GM21723 (cell line): ENCODE data around the gene FLT1.

Source experiments
- ATAC-seq: cut with Tn5 transposase; IDR thresholded peaks from one replicate; pipeline ENCODE4 v1.9.1; 2021; ENCODE audit warnings: mild to moderate bottlenecking, moderate library complexity; ENCODE audit not compliant: unreplicated experiment

The FLT1 gene

DNA sequence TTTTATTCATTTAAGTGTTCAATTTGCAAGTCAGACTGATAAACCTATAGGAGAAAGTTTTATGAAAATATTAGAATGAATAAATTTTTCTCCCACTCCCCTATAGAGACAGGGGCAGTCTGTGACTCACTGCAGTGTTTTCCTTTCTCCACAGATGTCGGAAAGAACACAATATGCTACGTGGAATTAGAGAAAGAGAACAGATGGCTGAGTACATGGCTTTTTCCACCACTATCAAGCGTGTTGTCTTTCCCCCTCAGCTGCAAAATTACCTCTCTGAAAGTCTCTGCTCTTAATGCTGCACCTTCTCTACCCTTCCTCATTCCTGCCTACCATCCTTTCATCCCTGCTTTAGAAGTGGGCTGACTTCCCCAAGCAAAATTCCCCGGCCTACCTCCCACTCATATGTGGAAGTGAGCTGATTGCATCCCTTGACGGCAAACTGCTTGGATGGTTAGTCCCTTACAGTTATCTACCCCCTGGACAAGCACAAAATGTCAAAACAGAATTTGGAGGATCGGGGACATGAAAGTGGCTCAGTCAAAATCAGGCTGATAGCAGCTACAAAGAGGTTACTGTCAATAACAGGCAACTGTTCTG is 30.0 kb downstream of the FLT1 start:
- ATAC-seq: no peak

GRCh38 chr13:28463481-28463880 is 31.4 kb downstream of the FLT1 start:
- ATAC-seq: no peak

- no peak for ATAC-seq
Measured at GRCh38 chr13:28459911-28460310, 35.0 kb downstream of the FLT1 start.

DNA sequence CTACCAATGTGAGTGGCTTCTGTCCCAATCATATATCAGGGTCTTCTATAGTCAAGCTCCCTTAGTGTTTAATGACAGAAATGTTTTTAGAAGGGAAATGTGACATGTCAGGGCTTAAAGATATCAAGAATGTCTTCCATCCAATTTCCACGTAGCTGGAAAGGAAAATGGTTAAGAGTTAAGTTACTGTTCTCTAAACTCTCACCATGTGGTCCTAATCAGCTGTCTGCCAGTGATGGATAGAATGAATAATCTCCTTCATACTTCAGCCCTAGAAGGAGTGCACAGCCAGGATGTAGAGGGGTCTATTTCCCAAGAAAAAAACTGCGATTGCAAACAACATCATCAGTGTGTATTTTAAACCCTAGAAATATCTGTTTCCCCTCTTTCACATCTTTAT is 36.3 kb downstream of the FLT1 start:
- no peak for ATAC-seq

DNA sequence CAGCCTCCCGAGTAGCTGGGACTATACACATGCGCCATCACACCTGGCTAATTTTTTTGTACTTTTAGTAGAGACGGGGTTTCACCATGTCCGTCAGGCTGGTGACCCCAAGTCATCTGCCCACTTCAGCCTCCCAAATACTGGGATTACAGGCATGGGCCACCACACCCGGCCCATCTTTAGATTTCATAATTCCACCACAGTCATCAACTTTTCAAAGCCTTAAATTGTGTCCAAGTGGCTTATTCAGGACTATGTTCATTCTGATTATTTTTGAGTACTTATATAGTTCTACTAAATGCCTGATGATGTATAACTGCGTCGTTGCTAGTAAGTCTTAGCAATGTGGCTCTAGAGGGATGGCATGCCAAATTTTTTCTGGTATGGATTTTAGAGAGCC is 36.9 kb downstream of the FLT1 start:
- ATAC-seq: no peak

DNA sequence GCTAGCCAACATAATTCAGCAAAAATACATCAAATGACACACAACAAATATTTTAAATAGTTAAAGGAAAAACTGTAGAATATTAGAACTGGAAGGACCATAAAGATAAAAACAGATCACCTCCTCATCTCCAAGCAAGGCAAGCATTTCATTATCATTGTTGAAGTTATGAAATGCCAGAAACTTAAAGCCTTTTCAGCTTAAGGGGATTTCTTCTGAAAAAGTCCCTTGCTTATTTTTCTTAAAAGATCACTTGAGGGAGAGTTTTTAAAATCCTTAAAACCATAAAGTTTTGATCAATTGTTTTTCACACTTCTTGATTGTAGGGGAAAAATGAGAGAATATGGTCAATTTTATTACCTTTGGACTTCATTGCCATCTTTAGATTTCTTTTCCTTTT is 37.4 kb downstream of the FLT1 start:
- no peak for ATAC-seq

GRCh38 chr13:28455580-28456194 is 39.2 kb downstream of the FLT1 start:
- no peak for ATAC-seq

DNA sequence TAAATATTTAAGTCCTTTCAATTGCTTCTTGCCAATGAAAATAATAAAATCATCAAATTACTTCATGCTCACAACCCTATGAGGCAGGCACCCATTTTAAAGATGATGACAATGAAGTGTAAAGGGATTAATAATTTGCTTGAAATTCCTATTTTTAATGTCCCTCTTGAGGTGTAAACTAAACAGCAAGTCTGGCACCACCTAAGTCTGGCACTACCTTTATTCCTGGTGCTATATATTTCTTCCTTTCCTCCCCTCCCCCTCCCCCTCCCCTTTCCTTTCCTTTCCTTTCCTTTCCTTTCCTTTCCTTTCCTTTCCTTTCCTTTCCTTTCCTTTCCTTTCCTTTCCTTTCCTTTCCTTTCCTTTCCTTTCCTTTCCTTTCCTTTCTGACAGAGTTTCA is 42.2 kb downstream of the FLT1 start:
- no peak for ATAC-seq

GRCh38 chr13:28451482-28452217 is 43.3 kb downstream of the FLT1 start:
- ATAC-seq: no peak

DNA sequence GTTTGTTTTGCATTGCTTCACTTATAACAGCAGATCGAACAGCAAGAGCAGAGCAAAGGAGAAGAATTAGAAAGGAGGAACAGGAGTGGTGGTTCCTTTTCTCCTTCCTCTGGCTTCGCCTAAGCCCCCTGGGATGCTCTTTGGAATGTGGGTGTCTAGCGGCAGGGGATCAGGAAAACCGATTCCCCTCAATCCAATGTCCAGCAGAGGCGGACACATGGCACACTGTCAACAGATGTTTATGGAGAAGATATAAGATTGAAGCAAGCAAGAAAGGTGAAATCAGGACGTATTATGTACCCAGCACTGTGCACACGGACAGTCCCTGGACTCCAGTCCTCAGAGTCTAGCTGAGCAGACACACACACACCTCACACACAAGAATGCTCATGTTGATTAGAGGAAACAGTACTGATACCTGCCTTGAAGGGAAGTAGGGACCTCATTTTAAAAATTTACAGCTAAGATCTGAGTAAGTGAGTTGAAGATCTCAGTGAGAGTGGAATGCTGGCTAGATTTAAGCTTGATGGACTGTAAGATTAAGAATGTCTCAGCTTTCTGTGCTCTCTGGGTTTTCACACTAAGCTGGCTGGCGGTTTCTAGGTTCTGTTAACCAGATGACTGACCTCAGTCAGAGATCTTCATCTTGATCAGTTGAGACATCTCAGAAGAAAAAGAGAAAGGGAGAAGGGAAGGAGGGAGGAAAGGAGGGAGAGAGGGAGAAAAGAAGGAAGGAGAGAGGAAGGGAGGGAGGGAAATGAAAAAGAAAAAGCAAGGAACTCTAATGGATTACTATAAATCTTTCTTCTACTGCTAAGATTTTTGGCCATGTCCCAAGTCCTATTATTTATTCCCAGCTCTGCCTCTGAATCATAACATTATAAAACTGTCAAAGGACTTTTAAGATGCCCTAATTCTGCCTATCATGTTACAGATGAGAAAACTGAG is 44.8 kb downstream of the FLT1 start:
- ATAC-seq: no peak

DNA sequence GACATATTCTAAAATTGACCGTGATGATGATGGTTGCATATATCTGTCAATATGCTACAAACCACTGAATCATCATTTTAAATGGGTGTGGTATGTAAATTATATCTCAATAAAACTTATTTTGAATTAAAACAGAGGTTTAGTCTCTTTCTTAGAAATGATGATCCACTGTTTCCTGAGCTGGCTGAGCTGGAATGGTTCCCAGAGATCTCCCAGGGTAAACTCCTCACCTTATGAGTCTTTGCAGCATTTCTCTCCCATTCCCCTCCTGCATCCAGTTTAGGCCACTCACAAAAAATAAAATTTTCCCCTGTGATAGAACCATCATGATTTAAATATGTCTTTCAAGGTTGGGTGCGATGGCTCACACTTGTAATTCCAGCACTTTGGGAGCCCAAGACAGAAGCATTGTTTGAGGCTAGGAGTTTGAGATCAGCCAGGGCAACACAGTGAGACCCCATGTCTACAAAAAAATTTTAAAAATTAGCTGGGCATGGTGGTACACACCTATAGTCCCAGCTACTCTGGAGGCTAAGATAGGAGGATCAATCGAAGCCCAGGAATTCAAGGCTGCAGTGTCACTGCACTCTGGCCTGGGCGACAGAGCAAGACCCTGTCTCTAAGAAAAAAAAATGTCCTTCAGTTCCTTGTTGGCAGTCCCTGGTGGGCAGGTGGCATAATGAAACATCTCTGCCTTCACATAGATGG is 46.1 kb downstream of the FLT1 start:
- ATAC-seq: no peak

DNA sequence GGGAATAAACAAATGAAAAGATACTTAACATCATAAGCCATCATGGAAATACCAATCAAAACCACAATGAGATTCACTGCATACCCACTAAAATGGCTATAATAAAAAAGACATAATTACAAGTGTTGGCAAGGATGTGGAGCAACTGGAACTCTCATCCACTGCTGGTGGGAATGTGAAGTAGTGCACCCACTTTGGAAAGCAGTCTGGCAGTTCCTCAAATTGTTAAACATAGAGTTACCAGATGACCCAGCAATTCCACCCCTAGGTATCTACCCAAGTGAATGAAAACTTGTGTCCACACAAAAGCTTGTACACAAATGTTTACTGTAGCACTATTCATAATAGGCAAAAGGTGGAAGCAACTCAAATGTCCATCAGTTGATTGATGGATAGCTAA is 46.9 kb downstream of the FLT1 start:
- no peak for ATAC-seq

DNA sequence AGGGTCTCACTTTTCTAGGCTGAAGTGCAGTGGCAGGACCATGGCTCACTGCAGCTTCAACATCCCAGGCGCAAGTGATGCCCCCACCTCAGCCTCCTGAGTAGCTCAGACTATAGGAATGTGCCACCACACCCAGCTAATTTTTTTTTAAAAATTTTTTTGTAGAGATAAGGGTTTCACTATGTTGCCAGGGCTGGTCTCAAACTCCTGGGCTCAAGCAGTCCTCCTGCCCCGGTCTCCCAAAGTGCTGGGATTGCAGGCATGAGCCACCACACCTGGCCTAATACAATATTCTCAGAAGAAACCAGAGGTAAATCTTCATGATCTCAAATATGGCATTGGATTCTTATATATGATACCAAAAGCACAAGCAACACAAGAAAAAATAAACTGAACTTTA is 47.7 kb downstream of the FLT1 start:
- no peak for ATAC-seq

DNA sequence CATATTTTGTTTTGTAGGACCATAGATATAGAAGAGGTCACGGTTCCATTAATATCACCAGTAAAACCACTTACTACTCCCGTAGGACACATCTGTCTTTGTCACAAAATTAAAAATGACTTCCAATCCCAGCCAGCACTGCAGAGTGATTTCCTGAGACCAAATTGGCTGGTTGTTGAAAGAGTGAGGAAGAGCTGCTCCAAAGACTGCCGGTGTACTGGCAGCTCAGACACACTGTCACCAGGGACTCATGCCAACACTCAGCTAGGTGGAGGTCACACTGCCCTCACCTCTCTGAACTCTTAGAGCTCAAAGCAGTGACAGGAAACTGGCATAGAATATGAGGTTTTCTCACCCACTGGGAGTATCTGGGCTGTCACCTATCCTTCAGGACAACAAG is 52.1 kb downstream of the FLT1 start:
- no peak for ATAC-seq

DNA sequence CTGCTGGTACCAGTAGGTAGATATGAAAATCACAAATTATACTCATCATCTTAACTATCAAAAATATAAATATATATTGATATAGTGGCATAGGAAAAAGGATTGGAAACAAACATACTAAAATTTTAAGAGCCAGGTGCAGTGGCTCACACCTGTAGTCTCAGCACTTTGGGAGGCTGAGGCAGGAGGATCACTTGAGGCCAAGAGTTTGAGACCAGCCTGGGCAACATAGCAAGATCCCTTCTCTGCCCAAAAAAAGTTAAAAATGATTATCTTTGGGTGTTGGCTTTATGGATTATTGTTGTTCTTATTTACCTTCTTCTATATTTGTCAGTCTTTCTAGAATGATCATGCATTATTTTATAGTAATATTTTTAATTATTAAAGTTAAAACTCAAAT is 53.4 kb downstream of the FLT1 start:
- no peak for ATAC-seq

DNA sequence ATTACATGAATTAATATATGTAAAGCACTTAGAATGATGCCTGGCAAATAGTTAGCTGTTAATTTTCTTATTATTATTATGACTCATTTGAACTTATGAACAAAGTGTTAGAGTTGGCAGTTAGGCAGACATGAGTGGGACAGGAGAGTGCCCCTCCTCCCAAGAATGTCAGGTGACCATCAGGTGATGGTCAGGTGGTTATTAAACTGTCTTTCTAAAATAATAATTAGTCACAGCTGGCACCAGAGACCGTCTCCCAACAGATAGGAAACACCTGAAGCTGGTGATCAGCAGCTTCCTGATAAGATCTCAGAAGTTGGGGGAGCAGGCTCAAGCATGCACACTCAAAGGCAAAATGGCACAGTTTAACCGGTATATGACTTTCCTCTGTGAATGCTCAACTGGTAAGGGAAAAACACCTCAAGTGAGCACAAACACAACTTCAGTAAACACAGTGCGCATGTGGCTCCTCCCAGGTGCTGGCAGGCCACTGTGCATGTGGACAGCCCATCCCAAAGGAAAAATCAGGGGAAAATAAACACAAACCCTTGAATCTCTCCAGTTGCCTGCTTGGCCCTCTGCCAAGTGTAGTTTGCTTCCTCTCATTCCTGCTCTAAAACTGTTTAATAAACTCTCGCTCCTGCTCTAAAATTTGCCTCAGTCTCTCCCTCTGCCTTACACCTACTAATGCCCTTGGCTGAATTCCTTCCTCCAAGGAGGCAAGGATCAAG is 54.0 kb downstream of the FLT1 start:
- no peak for ATAC-seq

- no peak for ATAC-seq
Measured at GRCh38 chr13:28438598-28439334, 56.2 kb downstream of the FLT1 start.

GRCh38 chr13:28438067-28438466 is 56.9 kb downstream of the FLT1 start:
- no peak for ATAC-seq

DNA sequence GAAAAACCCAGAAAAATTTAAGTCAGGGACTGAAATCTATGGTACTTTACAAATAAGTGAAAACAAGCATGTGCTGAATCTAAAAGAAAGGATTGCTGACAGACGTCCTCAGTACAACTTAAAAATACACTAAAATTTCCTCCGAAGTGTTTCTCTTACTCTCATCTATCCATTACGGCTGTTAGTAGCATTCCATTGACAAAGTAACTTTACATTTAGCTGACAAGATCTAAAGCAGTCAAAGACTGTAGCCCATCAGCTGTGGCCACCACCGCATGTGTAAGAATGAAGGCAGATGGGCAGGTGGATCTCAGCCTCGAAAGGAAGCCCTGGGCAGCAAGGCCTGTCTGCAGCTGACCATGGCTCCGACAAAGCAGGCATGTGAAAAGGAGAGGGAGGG is 59.0 kb downstream of the FLT1 start:
- ATAC-seq: no peak
